ENCODE measurements around the gene IL18.

DNA sequence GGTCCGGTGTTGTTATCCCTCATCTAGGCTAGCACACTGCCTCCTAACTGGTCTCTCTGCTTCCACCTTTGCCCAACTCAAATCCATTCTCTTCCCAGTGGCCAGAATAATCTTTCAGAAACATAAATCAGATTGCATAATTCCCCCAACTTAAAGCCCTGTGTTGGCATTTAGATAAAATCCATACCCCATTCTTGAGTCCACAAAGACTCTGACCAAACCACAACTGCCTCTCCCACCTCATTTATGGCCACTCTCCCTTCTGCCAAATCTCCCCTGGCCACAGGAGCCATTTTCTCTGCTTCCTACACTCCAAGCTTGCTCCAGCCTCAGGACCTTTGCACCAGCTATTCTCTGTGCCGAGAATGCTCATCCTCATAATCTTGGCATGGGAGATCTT, 36.8 kb downstream of the IL18 start:
- TF ChIP-seq, protein P1, sequence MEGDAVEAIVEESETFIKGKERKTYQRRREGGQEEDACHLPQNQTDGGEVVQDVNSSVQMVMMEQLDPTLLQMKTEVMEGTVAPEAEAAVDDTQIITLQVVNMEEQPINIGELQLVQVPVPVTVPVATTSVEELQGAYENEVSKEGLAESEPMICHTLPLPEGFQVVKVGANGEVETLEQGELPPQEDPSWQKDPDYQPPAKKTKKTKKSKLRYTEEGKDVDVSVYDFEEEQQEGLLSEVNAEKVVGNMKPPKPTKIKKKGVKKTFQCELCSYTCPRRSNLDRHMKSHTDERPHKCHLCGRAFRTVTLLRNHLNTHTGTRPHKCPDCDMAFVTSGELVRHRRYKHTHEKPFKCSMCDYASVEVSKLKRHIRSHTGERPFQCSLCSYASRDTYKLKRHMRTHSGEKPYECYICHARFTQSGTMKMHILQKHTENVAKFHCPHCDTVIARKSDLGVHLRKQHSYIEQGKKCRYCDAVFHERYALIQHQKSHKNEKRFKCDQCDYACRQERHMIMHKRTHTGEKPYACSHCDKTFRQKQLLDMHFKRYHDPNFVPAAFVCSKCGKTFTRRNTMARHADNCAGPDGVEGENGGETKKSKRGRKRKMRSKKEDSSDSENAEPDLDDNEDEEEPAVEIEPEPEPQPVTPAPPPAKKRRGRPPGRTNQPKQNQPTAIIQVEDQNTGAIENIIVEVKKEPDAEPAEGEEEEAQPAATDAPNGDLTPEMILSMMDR (IDR thresholded peaks at IDR 0.05): no peak
- no peak for TF ChIP-seq POLR2AphosphoS5 (IDR thresholded peaks at IDR 0.05)
- TF ChIP-seq POLR2A (IDR thresholded peaks at IDR 0.05): no peak
